Rectal smooth muscle tissue (tissue), 1 donor: Measurements from ENCODE around the gene WDR81.
A peak's percentile ranks its signal among the peaks of the same experiment; 100 is the strongest.

Experiments
- H3K27ac ChIP-seq: one replicate; pipeline ENCODE4 v1.7.0; 2013; ENCODE audit warnings: low read depth, low read length, inconsistent platforms
- H3K27me3 ChIP-seq: one replicate; pipeline ENCODE4 v1.7.0; 2013; ENCODE audit warnings: low read length; ENCODE audit not compliant: control insufficient read depth, insufficient read depth
- H3K36me3 ChIP-seq: one replicate; pipeline ENCODE4 v1.7.0; 2013; ENCODE audit warnings: low read length; ENCODE audit not compliant: control insufficient read depth, insufficient read depth
- H3K4me1 ChIP-seq: one replicate; pipeline ENCODE4 v1.7.0; 2013; ENCODE audit warnings: low read length; ENCODE audit not compliant: control insufficient read depth, insufficient read depth
- H3K4me3 ChIP-seq: one replicate; pipeline ENCODE4 v1.7.0; 2013; ENCODE audit warnings: low read length
- H3K9ac ChIP-seq: one replicate; pipeline ENCODE4 v1.7.0; 2013; ENCODE audit warnings: low read length

WDR81 gene

GRCh38 chr17:1727258-1727789, 2.8 kb downstream of the WDR81 start:
- Histone ChIP-seq H3K9ac (no peak overlapping the region), H3K27me3 (no peaks in the 10 kb centered on the region), H3K4me3 (no peak overlapping the region), H3K27ac (no peak overlapping the region), H3K4me1 (peaks cover 4% of the 10 kb centered on the region), H3K36me3 (peaks cover 4% of the 10 kb centered on the region)

- Histone ChIP-seq H3K9ac (no peak overlapping the region), H3K4me1 (peaks cover 4% of the 10 kb centered on the region), H3K27me3 (no peaks in the 10 kb centered on the region), H3K27ac (no peak overlapping the region), H3K36me3 (peaks cover 4% of the 10 kb centered on the region), H3K4me3 (no peak overlapping the region)
These were observed 3.5 kb downstream of the WDR81 start for GRCh38 chr17:1727876-1728630.

GRCh38 chr17:1729966-1730325, 5.4 kb downstream of the WDR81 start:
- Histone ChIP-seq H3K27me3 (no peaks in the 10 kb centered on the region), H3K9ac (no peak overlapping the region), H3K4me1 (peaks cover 2% of the 10 kb centered on the region), H3K4me3 (no peak overlapping the region), H3K36me3 (peaks cover 7% of the 10 kb centered on the region), H3K27ac (peak overlapping the region; percentile 60)

- Histone ChIP-seq H3K9ac (no peak overlapping the region), H3K27ac (peak overlapping the region; percentile 67), H3K4me3 (peak overlapping the region; percentile 9), H3K36me3 (peaks cover 10% of the 10 kb centered on the region), H3K4me1 (peaks cover 2% of the 10 kb centered on the region), H3K27me3 (no peaks in the 10 kb centered on the region)
These were observed 6.1 kb downstream of the WDR81 start for GRCh38 chr17:1730326-1731193.

- no peaks in the 10 kb centered on the region for H3K27me3 ChIP-seq
- no peak overlapping the region for H3K27ac ChIP-seq
- no peak overlapping the region for H3K4me3 ChIP-seq
- H3K4me1 ChIP-seq = peaks cover 2% of the 10 kb centered on the region
- H3K36me3 ChIP-seq = peaks cover 10% of the 10 kb centered on the region
- no peak overlapping the region for H3K9ac ChIP-seq
These were observed 6.6 kb downstream of the WDR81 start for GRCh38 chr17:1731194-1731506.

GRCh38 chr17:1732241-1732832, 7.8 kb downstream of the WDR81 start:
- H3K36me3 ChIP-seq = peaks cover 15% of the 10 kb centered on the region
- peaks cover 2% of the 10 kb centered on the region for H3K4me1 ChIP-seq
- no peaks in the 10 kb centered on the region for H3K27me3 ChIP-seq
- no peak overlapping the region for H3K9ac ChIP-seq
- H3K4me3 ChIP-seq = no peak overlapping the region
- no peak overlapping the region for H3K27ac ChIP-seq

- Histone ChIP-seq H3K9ac (no peak overlapping the region), H3K4me3 (no peak overlapping the region), H3K4me1 (peaks cover 2% of the 10 kb centered on the region), H3K27ac (no peak overlapping the region), H3K36me3 (peaks cover 16% of the 10 kb centered on the region), H3K27me3 (no peaks in the 10 kb centered on the region)
These were observed 8.4 kb downstream of the WDR81 start for GRCh38 chr17:1732833-1733321.

- H3K4me3 ChIP-seq = no peak overlapping the region
- H3K36me3 ChIP-seq = peaks cover 16% of the 10 kb centered on the region
- H3K27ac ChIP-seq = no peak overlapping the region
- H3K9ac ChIP-seq = no peak overlapping the region
- no peaks in the 10 kb centered on the region for H3K27me3 ChIP-seq
- H3K4me1 ChIP-seq = peaks cover 2% of the 10 kb centered on the region
These were observed 9.3 kb downstream of the WDR81 start for GRCh38 chr17:1733759-1734158.

GRCh38 chr17:1735418-1735817, 10.9 kb downstream of the WDR81 start:
- no peak overlapping the region for H3K9ac ChIP-seq
- H3K27ac ChIP-seq = no peak overlapping the region
- no peak overlapping the region for H3K4me3 ChIP-seq
- peaks cover 16% of the 10 kb centered on the region for H3K36me3 ChIP-seq
- H3K4me1 ChIP-seq = peaks cover 2% of the 10 kb centered on the region
- H3K27me3 ChIP-seq = no peaks in the 10 kb centered on the region

- H3K27ac ChIP-seq = no peak overlapping the region
- no peaks in the 10 kb centered on the region for H3K27me3 ChIP-seq
- peaks cover 15% of the 10 kb centered on the region for H3K36me3 ChIP-seq
- no peak overlapping the region for H3K9ac ChIP-seq
- H3K4me3 ChIP-seq = no peak overlapping the region
- H3K4me1 ChIP-seq = peaks cover under 1% of the 10 kb centered on the region
These were observed 11.4 kb downstream of the WDR81 start for GRCh38 chr17:1735834-1736347.

- H3K4me1 ChIP-seq = no peaks in the 10 kb centered on the region
- no peak overlapping the region for H3K27ac ChIP-seq
- no peak overlapping the region for H3K9ac ChIP-seq
- no peaks in the 10 kb centered on the region for H3K27me3 ChIP-seq
- H3K36me3 ChIP-seq = peaks cover 11% of the 10 kb centered on the region
- H3K4me3 ChIP-seq = no peak overlapping the region
These were observed 12.1 kb downstream of the WDR81 start for GRCh38 chr17:1736348-1737281.
